B cell (primary cell): ENCODE data around the gene HOXD10. TPM values are rescaled to one million over a fixed set of nuclear protein-coding genes. Genes with fewer than 3 reads are reported as not detected.

Source experiments
- ATAC-seq: fragments of 200-7000 bp; cut with Tn5 transposase; one replicate; pipeline ENCODE4 v1.10.0; 2021; ENCODE audit warnings: low read depth, mild to moderate bottlenecking, moderate number of reproducible peaks, moderate library complexity
- CTCF ChIA-PET: fragments of 350-600 bp; sonication (Branson Sonifier 250); formaldehyde crosslinking; loops from one replicate; lab custom pipeline; 2021; ENCODE audit warnings: antibody characterized with exemption, inconsistent platforms; lab: Charles Lee
- POLR2A ChIA-PET: fragments of 350-600 bp; sonication (Branson Sonifier 250); formaldehyde crosslinking; loops from one replicate; lab custom pipeline; 2021; ENCODE audit warnings: antibody characterized with exemption; lab: Charles Lee
- DNase-seq: peaks from one replicate; pipeline ENCODE4 v3.0.0; 2013
- H2AFZ ChIP-seq: 2 replicates; pipeline ENCODE4 v1.6.1; 2012; ENCODE audit warnings: mild to moderate bottlenecking, low read depth, low read length; ENCODE audit not compliant: insufficient read depth, poor library complexity, severe bottlenecking
- H3K27ac ChIP-seq, 2 donors: 1 replicate in 1 of 2; 2 replicates in 1 of 2; pipeline ENCODE4 v1.5.1; 2012 to 2013; ENCODE audit warnings: low read length in 2 of 2, mild to moderate bottlenecking in 2 of 2, moderate library complexity in 1 of 2
- H3K27me3 ChIP-seq, 4 experiments: fragments of 200-600 bp in 1 of 4; sonication (generic) in 1 of 4; replicated peaks in 1 of 4; 1 replicate in 2 of 4; 2 replicates in 2 of 4; pipeline versions ENCODE4 v1.6.1 to v1.7.0; 2013 to 2016; ENCODE audit warnings: low read length in 3 of 4, mild to moderate bottlenecking in 2 of 4, mixed read lengths in 1 of 4, moderate library complexity in 1 of 4; ENCODE audit not compliant: insufficient read depth in 4 of 4, control insufficient read depth in 3 of 4; ENCODE audit errors: control extremely low read depth in 1 of 4
- H3K36me3 ChIP-seq, 2 experiments: replicated peaks in 1 of 2; 1 replicate in 1 of 2; 2 replicates in 1 of 2; pipeline versions ENCODE4 v1.6.1 to v1.7.1; 2013; ENCODE audit warnings: low read length in 1 of 2; ENCODE audit not compliant: insufficient read depth in 2 of 2, control insufficient read depth in 1 of 2; ENCODE audit errors: control extremely low read depth in 1 of 2, extremely low read depth in 1 of 2
- H3K4me1 ChIP-seq, 2 donors: fragments of 200-600 bp in 1 of 2; sonication (generic) in 1 of 2; 1 replicate in 1 of 2; 2 replicates in 1 of 2; pipeline versions ENCODE4 v1.5.1 to v1.6.1; 2013 to 2017; ENCODE audit warnings: low read length in 2 of 2; ENCODE audit not compliant: control insufficient read depth in 2 of 2, insufficient read depth in 2 of 2
- H3K4me2 ChIP-seq: replicated peaks from 2 replicates; pipeline ENCODE3; 2012; ENCODE audit warnings: mild to moderate bottlenecking, low read depth, low read length; ENCODE audit not compliant: poor library complexity, severe bottlenecking
- H3K4me3 ChIP-seq, 5 experiments: fragments of 200-600 bp in 1 of 5; sonication (generic) in 1 of 5; 1 replicate in 3 of 5; 2 replicates in 2 of 5; pipeline versions ENCODE4 v1.5.1 to v1.7.0; 2011 to 2016; ENCODE audit warnings: low read length in 4 of 5, mild to moderate bottlenecking in 4 of 5, low read depth in 2 of 5, control low read depth in 1 of 5, moderate library complexity in 1 of 5; ENCODE audit not compliant: insufficient read depth in 1 of 5; ENCODE audit errors: control extremely low read depth in 1 of 5, extremely low read depth in 1 of 5
- H3K79me2 ChIP-seq: fragments of 200-600 bp; sonication (generic); one replicate; pipeline ENCODE4 v1.6.0; 2016; ENCODE audit warnings: low read length; ENCODE audit not compliant: control insufficient read depth, insufficient read depth
- H3K9ac ChIP-seq: fragments of 200-600 bp; sonication (generic); 2 replicates; pipeline ENCODE4 v1.6.1; 2017; ENCODE audit warnings: mild to moderate bottlenecking, low read length, moderate library complexity
- H3K9me3 ChIP-seq, 3 donors: one replicate each; pipeline versions ENCODE4 v1.6.1 to v1.7.1; 2013; ENCODE audit warnings: low read length in 2 of 3; ENCODE audit not compliant: control insufficient read depth in 2 of 3, insufficient read depth in 1 of 3; ENCODE audit errors: control extremely low read depth in 1 of 3
- H4K20me1 ChIP-seq: 2 replicates; pipeline ENCODE4 v1.6.0; 2012; ENCODE audit warnings: mild to moderate bottlenecking, low read length; ENCODE audit not compliant: insufficient read depth, control insufficient read depth, poor library complexity, severe bottlenecking
- H3K27ac Mint-ChIP-seq: one replicate; pipeline ENCODE4 v1.8.0; 2021; ENCODE audit warnings: mixed read lengths
- H3K27me3 Mint-ChIP-seq: one replicate; pipeline ENCODE4 v1.8.0; 2021; ENCODE audit warnings: mixed read lengths
- H3K4me1 Mint-ChIP-seq: one replicate; pipeline ENCODE4 v1.8.0; 2021; ENCODE audit warnings: mixed read lengths
- H3K4me3 Mint-ChIP-seq: one replicate; pipeline ENCODE4 v1.8.0; 2021; ENCODE audit warnings: mixed read lengths
- H3K9me3 Mint-ChIP-seq: one replicate; pipeline ENCODE4 v1.8.0; 2022; ENCODE audit warnings: mixed read lengths; ENCODE audit not compliant: insufficient read depth
- EZH2 ChIP-seq: IDR thresholded peaks from 2 replicates; pipeline ENCODE4 v1.6.1; 2012; ENCODE audit warnings: borderline replicate concordance, low read depth, mild to moderate bottlenecking, moderate library complexity, low read length; ENCODE audit not compliant: insufficient read depth, poor library complexity, severe bottlenecking
- WGBS: methylation state at CpG from one replicate; pipeline ENCODE4 v1.1.5; 2013; ENCODE audit warnings: missing lambda C conversion rate; ENCODE audit not compliant: insufficient coverage; 5-methylcytosine and 5-hydroxymethylcytosine counted together
- intact Hi-C: fragments of 100-400 bp; cut with micrococcal nuclease; formaldehyde crosslinking; loops from one replicate; pipeline ENCODE4 v1.10.0; 2022
- polyA plus RNA-seq: library from polyadenylated mRNA; depleted of rRNA; stranded (reverse); fragments of >200 nt; gene quantifications from 2 replicates; pipeline ENCODE4 v1.2.3, GENCODE V29; 2012
- total RNA-seq, 2 donors: library from RNA; stranded (reverse); fragments of 120-200 nt in 1 of 2; gene quantifications; 1 replicate in 1 of 2; 2 replicates in 1 of 2; pipeline versions ENCODE4 v1.2.3 to v1.2.4, GENCODE V29; 2013 to 2022
- TF ChIP-seq, protein P1 (sequence below): fragments of 200-600 bp; IDR thresholded peaks from one replicate; pipeline ENCODE4 v1.8.0; 2022; ENCODE audit warnings: antibody characterized with exemption, mild to moderate bottlenecking

HOXD10 gene
- total and polyA plus RNA-seq, 2 donors (not counting 1 experiment from before 2014, with no cell fraction given), result not detected

DNA sequence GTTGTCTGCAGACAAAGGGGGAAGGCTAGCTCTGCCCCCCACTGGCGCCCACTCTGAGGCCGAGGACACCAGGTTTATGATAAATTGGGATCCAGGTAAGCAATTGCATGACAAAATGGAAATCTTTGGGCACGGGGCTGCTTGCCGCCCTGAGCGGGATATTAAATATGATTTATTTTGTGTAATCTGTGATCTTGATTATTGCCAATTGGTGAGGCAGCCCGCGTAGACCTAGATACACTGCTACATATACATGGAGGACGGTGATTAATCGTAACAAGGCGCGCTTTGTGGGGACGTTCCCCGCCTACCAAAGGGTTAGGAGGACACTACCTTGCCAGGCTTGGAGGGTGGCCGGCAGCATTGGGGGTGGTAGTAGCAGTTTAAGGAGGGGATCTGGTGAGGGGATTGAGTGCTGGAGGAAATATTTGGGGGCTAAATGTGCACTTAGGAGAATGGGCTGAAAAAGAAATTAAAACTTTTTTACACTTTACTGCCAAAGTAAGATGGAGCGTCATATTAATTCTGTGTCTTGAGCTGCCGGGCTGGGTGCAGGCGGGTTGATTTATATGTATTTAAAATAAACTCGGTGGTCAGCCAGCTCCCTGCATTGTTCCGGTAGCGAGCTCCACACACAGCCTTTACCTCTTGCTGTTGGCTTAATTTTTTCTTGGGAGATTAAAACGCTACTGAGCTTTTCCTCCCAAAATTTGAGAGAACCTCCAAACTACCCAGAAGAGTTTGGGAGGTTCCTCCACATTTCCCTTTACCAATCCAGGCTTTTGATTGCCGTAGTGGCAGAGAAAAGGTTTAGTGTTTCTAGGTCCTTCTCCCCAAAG, 44.6 kb downstream of the HOXD10 start:
- no peak overlapping the region for H2AFZ ChIP-seq
- no peak overlapping the region for H3K4me3 ChIP-seq
- POLR2A ChIA-PET, result no interaction called here
- no peaks in the 10 kb centered on the region for H3K36me3 ChIP-seq
- H4K20me1 ChIP-seq, result no peaks in the 10 kb centered on the region
- no peaks in the 10 kb centered on the region for H3K79me2 ChIP-seq
- CTCF ChIA-PET, result interaction anchor here (1.3 kb wide), 1 partner anchor 31 kb away, joined by 3 read pairs; no protein-coding TSS in a partner anchor
- DNase-seq, result no peak
- peaks cover 12 to 24% of the 10 kb centered on the region in 2 donors for H3K4me1 ChIP-seq
- H3K27me3 ChIP-seq, result peaks cover 0 to 94% (median 57%) of the 10 kb centered on the region in 4 experiments
- H3K4me1 Mint-ChIP-seq, result peaks cover 9% of the 10 kb centered on the region
- intact Hi-C loops, result no loop called here
- peaks cover 0 to 72% (median 0%) of the 10 kb centered on the region in 3 donors for H3K9me3 ChIP-seq
- H3K4me3 Mint-ChIP-seq, result no peak overlapping the region
- peaks cover 68% of the 10 kb centered on the region for H3K27me3 Mint-ChIP-seq
- WGBS, result 15% methylated on average over 10 of the region's 22 CpGs
- H3K9ac ChIP-seq, result no peak overlapping the region
- TF ChIP-seq EZH2, result no peak
- TF ChIP-seq, protein P1, sequence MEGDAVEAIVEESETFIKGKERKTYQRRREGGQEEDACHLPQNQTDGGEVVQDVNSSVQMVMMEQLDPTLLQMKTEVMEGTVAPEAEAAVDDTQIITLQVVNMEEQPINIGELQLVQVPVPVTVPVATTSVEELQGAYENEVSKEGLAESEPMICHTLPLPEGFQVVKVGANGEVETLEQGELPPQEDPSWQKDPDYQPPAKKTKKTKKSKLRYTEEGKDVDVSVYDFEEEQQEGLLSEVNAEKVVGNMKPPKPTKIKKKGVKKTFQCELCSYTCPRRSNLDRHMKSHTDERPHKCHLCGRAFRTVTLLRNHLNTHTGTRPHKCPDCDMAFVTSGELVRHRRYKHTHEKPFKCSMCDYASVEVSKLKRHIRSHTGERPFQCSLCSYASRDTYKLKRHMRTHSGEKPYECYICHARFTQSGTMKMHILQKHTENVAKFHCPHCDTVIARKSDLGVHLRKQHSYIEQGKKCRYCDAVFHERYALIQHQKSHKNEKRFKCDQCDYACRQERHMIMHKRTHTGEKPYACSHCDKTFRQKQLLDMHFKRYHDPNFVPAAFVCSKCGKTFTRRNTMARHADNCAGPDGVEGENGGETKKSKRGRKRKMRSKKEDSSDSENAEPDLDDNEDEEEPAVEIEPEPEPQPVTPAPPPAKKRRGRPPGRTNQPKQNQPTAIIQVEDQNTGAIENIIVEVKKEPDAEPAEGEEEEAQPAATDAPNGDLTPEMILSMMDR, result no peak
- H3K9me3 Mint-ChIP-seq, result peaks cover 2% of the 10 kb centered on the region
- no peak overlapping the region for H3K27ac ChIP-seq
- no peak for ATAC-seq
- no peak overlapping the region for H3K4me2 ChIP-seq
- H3K27ac Mint-ChIP-seq, result peak overlapping the region; percentile 38
